Caco-2 (cell line): ENCODE measurements around the gene MPDU1. TPM values are rescaled to one million over a fixed set of nuclear protein-coding genes. Genes with fewer than 3 reads are reported as not detected.

Experiments
- BruUV-seq: library from RNA; stranded (reverse); fragments of 400-500 nt; replicated peaks from 2 replicates; lab custom pipeline; 2021; lab: Mats Ljungman, UMichigan
- CTCF ChIA-PET: fragments of 300-600 bp; sonication (Branson Sonifier 250); formaldehyde crosslinking; loops from one replicate; lab custom pipeline; 2022; ENCODE audit warnings: antibody characterized with exemption; lab: Charles Lee
- POLR2A ChIA-PET: fragments of 300-600 bp; sonication (Branson Sonifier 250); formaldehyde crosslinking; loops from one replicate; lab custom pipeline; 2022; ENCODE audit warnings: antibody characterized with exemption; lab: Charles Lee
- DNase-seq, 2 experiments: peaks; one replicate each; pipeline versions ENCODE4 v3.0.0 to v3.0.0-alpha.2; 2020 to 2022
- H3K27me3 ChIP-seq: replicated peaks from 2 replicates; pipeline ENCODE4 v1.6.0; 2011; ENCODE audit warnings: low read length; ENCODE audit not compliant: control insufficient read depth, insufficient read depth
- H3K36me3 ChIP-seq: 2 replicates; pipeline ENCODE4 v1.5.1; 2011; ENCODE audit warnings: low read length; ENCODE audit not compliant: control insufficient read depth, insufficient read depth
- H3K4me1 ChIP-seq: fragments of 250-450 bp; sonication (Bioruptor Pico); 2 replicates; pipeline ENCODE4 v1.5.1; 2020; ENCODE audit warnings: mild to moderate bottlenecking
- H3K4me3 ChIP-seq: 2 replicates; pipeline ENCODE4 v1.5.1; 2011; ENCODE audit warnings: low read depth, mild to moderate bottlenecking, control low read depth, low read length
- H3K9me3 ChIP-seq: fragments of 250-450 bp; sonication (Bioruptor Pico); 2 replicates; pipeline ENCODE4 v1.5.1; 2020; ENCODE audit warnings: mild to moderate bottlenecking, moderate library complexity
- H3K27ac Mint-ChIP-seq: one replicate; pipeline ENCODE4 v1.8.0; 2022; ENCODE audit warnings: mixed read lengths; ENCODE audit not compliant: unreplicated experiment
- H3K27me3 Mint-ChIP-seq: one replicate; pipeline ENCODE4 v1.8.0; 2022; ENCODE audit warnings: mixed read lengths; ENCODE audit not compliant: insufficient read depth, unreplicated experiment
- H3K36me3 Mint-ChIP-seq: one replicate; pipeline ENCODE4 v1.8.0; 2022; ENCODE audit warnings: mild to moderate bottlenecking, mixed read lengths; ENCODE audit not compliant: insufficient read depth, unreplicated experiment
- H3K4me1 Mint-ChIP-seq: one replicate; pipeline ENCODE4 v1.8.0; 2022; ENCODE audit warnings: low read depth, mixed read lengths; ENCODE audit not compliant: unreplicated experiment
- H3K4me3 Mint-ChIP-seq: one replicate; pipeline ENCODE4 v1.8.0; 2022; ENCODE audit warnings: mild to moderate bottlenecking, moderate library complexity, mixed read lengths; ENCODE audit not compliant: unreplicated experiment
- H3K9me3 Mint-ChIP-seq: one replicate; pipeline ENCODE4 v1.8.0; 2022; ENCODE audit warnings: mixed read lengths; ENCODE audit not compliant: unreplicated experiment
- intact Hi-C: fragments of 100-400 bp; cut with micrococcal nuclease; formaldehyde crosslinking; loops from one replicate; pipeline ENCODE4 v1.10.0; 2022; ENCODE audit not compliant: unreplicated experiment
- total RNA-seq: library from RNA; stranded (reverse); gene quantifications from 2 replicates; pipeline ENCODE4 v1.2.3, GENCODE V29; 2022
- TF ChIP-seq, protein P1 (sequence below), 2 experiments: fragments of 200-600 bp in 1 of 2; IDR thresholded peaks; 1 replicate in 1 of 2; 2 replicates in 1 of 2; pipeline versions ENCODE4 v1.5.1 to v1.8.0; 2011 to 2022; ENCODE audit warnings: antibody characterized with exemption in 1 of 2, control low read depth in 1 of 2, inconsistent platforms in 1 of 2, low read depth in 1 of 2, low read length in 1 of 2, mild to moderate bottlenecking in 1 of 2, moderate library complexity in 1 of 2; ENCODE audit not compliant: insufficient read depth in 1 of 2, severe bottlenecking in 1 of 2, unreplicated experiment in 1 of 2

Gene MPDU1
- total RNA-seq, 1 experiment from 2014 or later = 44.2 TPM

DNA sequence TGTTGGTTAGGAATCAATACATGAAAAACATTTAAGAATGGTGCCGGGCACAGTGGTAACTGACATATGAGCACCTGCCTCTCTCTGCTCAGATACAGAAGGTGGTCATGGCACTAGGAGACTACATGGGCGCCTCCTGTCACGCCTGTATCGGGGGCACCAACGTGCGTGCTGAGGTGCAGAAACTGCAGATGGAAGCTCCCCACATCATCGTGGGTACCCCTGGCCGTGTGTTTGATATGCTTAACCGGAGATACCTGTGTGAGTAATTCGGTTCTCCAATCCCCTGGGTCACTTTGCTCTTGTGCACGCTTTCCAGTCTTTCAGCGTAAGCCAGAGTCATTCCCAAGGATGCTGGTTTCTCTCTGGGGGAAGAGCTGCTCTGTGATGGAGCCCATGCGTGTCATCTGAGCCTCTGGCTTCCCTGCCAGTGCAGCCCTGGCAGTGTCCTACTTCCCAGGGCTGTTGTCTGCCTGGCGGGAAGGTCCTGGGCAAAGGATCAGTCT lies 7.2 kb upstream of the MPDU1 start:
- POLR2A ChIA-PET = no interaction called here
- no peak overlapping the region for H3K27ac Mint-ChIP-seq
- no peaks in the 10 kb centered on the region; the same call in 1 of the 2 replicates for H3K36me3 ChIP-seq
- H3K9me3 ChIP-seq = no peaks in the 10 kb centered on the region
- CTCF ChIA-PET = no interaction called here
- peaks cover 15% of the 10 kb centered on the region for H3K4me1 ChIP-seq
- TF ChIP-seq, protein P1, sequence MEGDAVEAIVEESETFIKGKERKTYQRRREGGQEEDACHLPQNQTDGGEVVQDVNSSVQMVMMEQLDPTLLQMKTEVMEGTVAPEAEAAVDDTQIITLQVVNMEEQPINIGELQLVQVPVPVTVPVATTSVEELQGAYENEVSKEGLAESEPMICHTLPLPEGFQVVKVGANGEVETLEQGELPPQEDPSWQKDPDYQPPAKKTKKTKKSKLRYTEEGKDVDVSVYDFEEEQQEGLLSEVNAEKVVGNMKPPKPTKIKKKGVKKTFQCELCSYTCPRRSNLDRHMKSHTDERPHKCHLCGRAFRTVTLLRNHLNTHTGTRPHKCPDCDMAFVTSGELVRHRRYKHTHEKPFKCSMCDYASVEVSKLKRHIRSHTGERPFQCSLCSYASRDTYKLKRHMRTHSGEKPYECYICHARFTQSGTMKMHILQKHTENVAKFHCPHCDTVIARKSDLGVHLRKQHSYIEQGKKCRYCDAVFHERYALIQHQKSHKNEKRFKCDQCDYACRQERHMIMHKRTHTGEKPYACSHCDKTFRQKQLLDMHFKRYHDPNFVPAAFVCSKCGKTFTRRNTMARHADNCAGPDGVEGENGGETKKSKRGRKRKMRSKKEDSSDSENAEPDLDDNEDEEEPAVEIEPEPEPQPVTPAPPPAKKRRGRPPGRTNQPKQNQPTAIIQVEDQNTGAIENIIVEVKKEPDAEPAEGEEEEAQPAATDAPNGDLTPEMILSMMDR (IDR thresholded peaks at IDR 0.05; ENCODE audit: insufficient read depth in 1 of 2, low read depth in 1 of 2, low read length in 1 of 2, severe bottlenecking in 1 of 2, unreplicated experiment in 1 of 2) = no peak
- no peak overlapping the region for H3K4me3 ChIP-seq
- peaks cover 92% of the 10 kb centered on the region for H3K36me3 Mint-ChIP-seq
- BruUV-seq = no TSS peak
- DNase-seq = no peak
- intact Hi-C loops = no loop called here
- no peaks in the 10 kb centered on the region for H3K27me3 ChIP-seq
- H3K4me1 Mint-ChIP-seq = peaks cover 21% of the 10 kb centered on the region
- no peak overlapping the region for H3K4me3 Mint-ChIP-seq
- no peaks in the 10 kb centered on the region for H3K9me3 Mint-ChIP-seq
- H3K27me3 Mint-ChIP-seq = no peaks in the 10 kb centered on the region

DNA sequence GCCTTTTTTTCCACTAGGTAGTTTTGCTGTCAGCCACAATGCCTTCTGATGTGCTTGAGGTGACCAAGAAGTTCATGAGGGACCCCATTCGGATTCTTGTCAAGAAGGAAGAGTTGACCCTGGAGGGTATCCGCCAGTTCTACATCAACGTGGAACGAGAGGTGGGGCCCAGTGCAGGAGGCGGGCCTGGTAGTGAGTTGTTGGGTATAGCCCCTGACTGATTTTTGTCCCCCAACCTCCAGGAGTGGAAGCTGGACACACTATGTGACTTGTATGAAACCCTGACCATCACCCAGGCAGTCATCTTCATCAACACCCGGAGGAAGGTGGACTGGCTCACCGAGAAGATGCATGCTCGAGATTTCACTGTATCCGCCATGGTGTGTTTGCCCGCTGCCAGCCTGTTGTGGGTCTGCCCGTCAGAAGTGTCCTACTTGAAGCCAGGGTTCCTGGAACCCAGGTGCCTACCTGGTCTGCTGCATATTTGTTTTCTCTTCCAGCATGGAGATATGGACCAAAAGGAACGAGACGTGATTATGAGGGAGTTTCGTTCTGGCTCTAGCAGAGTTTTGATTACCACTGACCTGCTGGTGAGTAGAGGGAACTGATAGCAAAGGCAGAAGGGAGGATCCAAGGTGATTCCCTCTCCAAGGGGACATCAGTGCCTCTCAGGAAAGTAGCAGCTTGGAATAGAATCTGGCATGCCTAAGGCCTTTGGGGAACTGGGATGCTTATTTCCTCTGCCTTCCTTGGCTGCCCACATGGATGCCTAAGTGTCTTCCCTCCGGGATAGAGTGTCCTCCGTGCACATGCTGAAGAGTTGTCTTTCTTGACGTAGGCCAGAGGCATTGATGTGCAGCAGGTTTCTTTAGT lies 6.1 kb upstream of the MPDU1 start:
- intact Hi-C loops = no loop called here
- ChIA-PET POLR2A (no interaction called here), CTCF (no interaction called here)
- Histone ChIP-seq H3K4me3 (no peak overlapping the region), H3K9me3 (no peaks in the 10 kb centered on the region), H3K4me1 (peaks cover 16% of the 10 kb centered on the region), H3K27me3 (no peaks in the 10 kb centered on the region), H3K36me3 (no peaks in the 10 kb centered on the region; the same call in 1 of the 2 replicates)
- no peak for DNase-seq
- Mint-ChIP-seq H3K4me1 (peaks cover 21% of the 10 kb centered on the region), H3K27me3 (no peaks in the 10 kb centered on the region), H3K27ac (no peak overlapping the region), H3K36me3 (peaks cover 98% of the 10 kb centered on the region), H3K9me3 (no peaks in the 10 kb centered on the region), H3K4me3 (no peak overlapping the region)
- TF ChIP-seq, protein P1 (IDR thresholded peaks at IDR 0.05; ENCODE audit: insufficient read depth in 1 of 2, low read depth in 1 of 2, low read length in 1 of 2, severe bottlenecking in 1 of 2, unreplicated experiment in 1 of 2) = no peak
- BruUV-seq = no TSS peak

DNA sequence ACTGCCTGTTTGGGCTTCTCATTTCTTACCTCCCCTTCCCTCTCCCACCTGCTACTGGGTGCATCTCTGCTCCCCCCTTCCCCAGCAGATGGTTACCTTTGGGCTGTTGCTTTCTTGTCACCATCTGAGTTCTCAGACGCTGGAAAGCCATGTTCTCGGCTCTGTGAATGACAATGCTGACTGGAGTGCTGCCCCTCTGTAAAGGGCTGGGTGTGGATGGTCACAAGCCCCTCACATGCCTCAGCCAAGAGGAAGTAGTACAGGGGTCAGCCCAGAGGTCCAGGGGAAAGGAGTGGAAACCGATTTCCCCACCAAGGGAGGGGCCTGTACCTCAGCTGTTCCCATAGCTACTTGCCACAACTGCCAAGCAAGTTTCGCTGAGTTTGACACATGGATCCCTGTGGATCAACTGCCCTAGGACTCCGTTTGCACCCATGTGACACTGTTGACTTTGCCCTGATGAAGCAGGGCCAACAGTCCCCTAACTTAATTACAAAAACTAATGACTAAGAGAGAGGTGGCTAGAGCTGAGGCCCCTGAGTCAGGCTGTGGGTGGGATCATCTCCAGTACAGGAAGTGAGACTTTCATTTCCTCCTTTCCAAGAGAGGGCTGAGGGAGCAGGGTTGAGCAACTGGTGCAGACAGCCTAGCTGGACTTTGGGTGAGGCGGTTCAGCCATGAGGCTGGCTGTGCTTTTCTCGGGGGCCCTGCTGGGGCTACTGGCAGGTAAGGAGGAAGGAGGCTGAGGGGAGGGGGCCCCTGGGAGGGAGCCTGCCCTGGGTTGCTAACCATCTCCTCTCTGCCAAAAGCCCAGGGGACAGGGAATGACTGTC lies 4.4 kb upstream of the MPDU1 start, which contains the start of gene CD68:
CD68 (plus strand) TSS at position 638 of the 833 bp plus-strand sequence; CDS start at position 678, 40 bp downstream.
- BruUV-seq = no TSS peak
- DNase-seq = peak; percentile 60 to 79
- H3K4me3 Mint-ChIP-seq = peak within 1 kb of the TSS; percentile 96
- peaks cover 92% of the 10 kb centered on the region for H3K36me3 Mint-ChIP-seq
- no peaks in the 10 kb centered on the region for H3K9me3 Mint-ChIP-seq
- Histone ChIP-seq H3K4me1 (peaks cover 20% of the 10 kb centered on the region), H3K4me3 (no peak within 1 kb of the TSS), H3K27me3 (no peaks in the 10 kb centered on the region), H3K9me3 (no peaks in the 10 kb centered on the region), H3K36me3 (no peaks in the 10 kb centered on the region; the same call in 1 of the 2 replicates)
- peak within 1 kb of the TSS; percentile 85 for H3K27ac Mint-ChIP-seq
- POLR2A ChIA-PET = interaction anchor here (0.5 to 1.7 kb wide), 3 partner anchors 64 to 462 kb away, joined by 3 to 6 read pairs (median 3); partner anchors contain the start of gene TP53
- intact Hi-C loops = no loop called here
- peaks cover 21% of the 10 kb centered on the region for H3K4me1 Mint-ChIP-seq
- TF ChIP-seq, protein P1 (IDR thresholded peaks at IDR 0.05; ENCODE audit: insufficient read depth in 1 of 2, low read depth in 1 of 2, low read length in 1 of 2, severe bottlenecking in 1 of 2, unreplicated experiment in 1 of 2) = no peak
- CTCF ChIA-PET = interaction anchor here (0.7 kb wide), 1 partner anchor 19 kb away, joined by 3 read pairs; no protein-coding TSS in a partner anchor
- no peaks in the 10 kb centered on the region for H3K27me3 Mint-ChIP-seq
